GM12878 (cell line): ENCODE data around the gene LMAN1L. TPM values are rescaled to one million over a fixed set of nuclear protein-coding genes. Genes with fewer than 3 reads are reported as not detected.

Source experiments
- ATAC-seq: fragments of 200-7000 bp; cut with Tn5 transposase; 3 replicates; pipeline ENCODE4 v1.9.1; 2020; ENCODE audit warnings: mild to moderate bottlenecking, moderate library complexity
- BruUV-seq: library from RNA; stranded (reverse); fragments of 400-500 nt; replicated peaks from 2 replicates; lab custom pipeline; 2021; lab: Mats Ljungman, UMichigan
- CTCF ChIA-PET: fragments of 300-600 bp; sonication (Branson Sonifier 250); formaldehyde crosslinking; extraction: SDS; loops from one replicate; lab custom pipeline; 2021; ENCODE audit warnings: inconsistent platforms; lab: Yijun Ruan, JAX
- POLR2A ChIA-PET: fragments of 350-600 bp; formaldehyde crosslinking; extraction: SDS; loops from one replicate; lab custom pipeline; 2021; ENCODE audit warnings: inconsistent platforms; lab: Charles Lee
- RAD21 ChIA-PET: fragments of 300-600 bp; sonication (Branson Sonifier 250); formaldehyde crosslinking; loops from one replicate; lab custom pipeline; 2023; ENCODE audit warnings: antibody characterized with exemption; ENCODE audit not compliant: unreplicated experiment; lab: Charles Lee
- SMC1A ChIA-PET: fragments of 300-600 bp; sonication (Branson Sonifier 250); formaldehyde crosslinking; loops from one replicate; lab custom pipeline; 2023; ENCODE audit not compliant: unreplicated experiment, uncharacterized antibody; lab: Charles Lee
- DNase-seq: peaks from one replicate; pipeline ENCODE4 v3.0.0-alpha.2; 2011; ENCODE audit warnings: low read depth, low spot score
- FAIRE-seq: peaks from 3 replicates; lab custom pipeline; 2011; peaks lifted over from hg19 to GRCh38; lab: Jason Lieb, UNC
- H2AFZ ChIP-seq: 2 replicates; pipeline ENCODE4 v1.6.0; 2011; ENCODE audit warnings: low read depth, low read length, control low read depth; ENCODE audit not compliant: control insufficient read depth
- H3K27ac ChIP-seq: 2 replicates; pipeline ENCODE4 v1.5.1; 2011; ENCODE audit warnings: control low read depth; ENCODE audit not compliant: control insufficient read depth, insufficient read depth
- H3K27me3 ChIP-seq, 2 experiments: replicated peaks in 1 of 2; 2 replicates each; pipeline versions ENCODE4 v1.6.0 to v1.6.1; 2011; ENCODE audit warnings: low read length in 1 of 2; ENCODE audit not compliant: control insufficient read depth in 2 of 2, insufficient read depth in 2 of 2
- H3K36me3 ChIP-seq, 2 experiments: 2 replicates each; pipeline ENCODE4 v1.5.1; 2011; ENCODE audit warnings: low read length in 1 of 2; ENCODE audit not compliant: control insufficient read depth in 2 of 2, insufficient read depth in 2 of 2
- H3K4me1 ChIP-seq: 2 replicates; pipeline ENCODE4 v1.6.1; 2011; ENCODE audit warnings: mild to moderate bottlenecking, low read length, moderate library complexity, mixed read lengths; ENCODE audit not compliant: control insufficient read depth, insufficient read depth
- H3K4me2 ChIP-seq: 2 replicates; pipeline ENCODE4 v1.6.0; 2011; ENCODE audit warnings: control low read depth; ENCODE audit not compliant: control insufficient read depth, insufficient read depth
- H3K4me3 ChIP-seq: fragments of 200-600 bp; sonication (generic); 2 replicates; pipeline ENCODE4 v1.5.1; 2016
- H3K79me2 ChIP-seq: 2 replicates; pipeline ENCODE4 v1.6.0; 2011; ENCODE audit warnings: low read length; ENCODE audit not compliant: control insufficient read depth, insufficient read depth
- H3K9ac ChIP-seq: 2 replicates; pipeline ENCODE4 v1.8.0; 2011; ENCODE audit warnings: low read length, control low read depth, mixed read lengths; ENCODE audit not compliant: control insufficient read depth, insufficient read depth
- H3K9me3 ChIP-seq: replicated peaks from 3 replicates; pipeline ENCODE4 v1.5.1; 2011; ENCODE audit warnings: mild to moderate bottlenecking, low read length; ENCODE audit not compliant: control insufficient read depth, insufficient read depth
- H4K20me1 ChIP-seq: 2 replicates; pipeline ENCODE4 v1.6.0; 2011; ENCODE audit not compliant: control insufficient read depth, insufficient read depth
- BCL11A ChIP-seq: IDR thresholded peaks from 2 replicates; pipeline ENCODE4 v1.6.1; 2011; ENCODE audit warnings: low read depth, low read length
- ETV6 ChIP-seq, 2 experiments: fragments of 450-650 bp in 1 of 2; IDR thresholded peaks in 1 of 2; conservative IDR thresholded peaks in 1 of 2; 2 replicates each; pipeline ENCODE4 v1.6.1; 2014; ENCODE audit warnings: antibody characterized with exemption in 1 of 2, borderline replicate concordance in 1 of 2, low read depth in 1 of 2, mild to moderate bottlenecking in 1 of 2, moderate library complexity in 1 of 2
- NR2C1 ChIP-seq: fragments of 450-650 bp; IDR thresholded peaks from 2 replicates; pipeline ENCODE4 v1.6.1; 2017; ENCODE audit warnings: antibody characterized with exemption, mild to moderate bottlenecking, moderate library complexity
- NR2F1 ChIP-seq: fragments of 450-650 bp; conservative IDR thresholded peaks from 2 replicates; pipeline ENCODE4 v1.6.1; 2017; ENCODE audit warnings: mild to moderate bottlenecking
- POLR2AphosphoS5 ChIP-seq: IDR thresholded peaks from 2 replicates; pipeline ENCODE4 v1.6.1; 2011; ENCODE audit warnings: mild to moderate bottlenecking, low read length, inconsistent platforms
- SREBF2 ChIP-seq: IDR thresholded peaks from 2 replicates; pipeline ENCODE4 v1.6.1; 2012; ENCODE audit warnings: mild to moderate bottlenecking, low read length
- SUPT20H ChIP-seq: IDR thresholded peaks from 2 replicates; pipeline ENCODE4 v1.6.1; 2011; ENCODE audit warnings: low read depth, mild to moderate bottlenecking, low read length, moderate library complexity, borderline replicate concordance; ENCODE audit not compliant: control insufficient read depth
- WGBS: methylation state at CpG from one replicate; pipeline ENCODE4 v1.1.6; 2016; ENCODE audit warnings: low lambda C conversion rate; ENCODE audit not compliant: insufficient replicate concordance, insufficient coverage; ENCODE audit errors: missing lambda C conversion rate; 5-methylcytosine and 5-hydroxymethylcytosine counted together
- in situ Hi-C: fragments of 300-500 bp; cut with MboI; formaldehyde crosslinking; loops from 9 replicates; pipeline ENCODE4 v1.14.3; 2018; ENCODE audit warnings: mixed read lengths
- intact Hi-C: fragments of 100-400 bp; cut with micrococcal nuclease; formaldehyde crosslinking; loops from one replicate; pipeline ENCODE4 v1.14.2; 2022; ENCODE audit not compliant: unreplicated experiment
- polyA plus RNA-seq, 11 experiments: library from polyadenylated mRNA; depleted of rRNA in 4 of 11; unstranded in 6 of 11; stranded (reverse) in 5 of 11; fragments of >200 nt; fragmentation: Nextera tagmentation in 4 of 11; fragmentation: Illumina TruSeq in 1 of 11; extraction: Ambion mirVana in 4 of 11; extraction: Trizol in 1 of 11; gene quantifications; 1 replicate in 1 of 11; 2 replicates in 10 of 11; pipeline versions ENCODE4 v1.2.1 to v1.2.3, GENCODE V29; 2011 to 2016; ENCODE audit warnings: inconsistent platforms in 2 of 11, missing spikeins in 2 of 11, low read depth in 1 of 11
- total RNA-seq, 4 experiments: library from RNA; depleted of rRNA in 3 of 4; stranded (reverse); fragments of >200 nt in 3 of 4; fragmentation: Illumina TruSeq in 1 of 4; extraction: Trizol in 1 of 4; gene quantifications; 2 replicates each; pipeline versions ENCODE4 v1.2.1 to v1.2.3, GENCODE V29; 2013 to 2021
- TF ChIP-seq, protein P1 (sequence below): IDR thresholded peaks from 2 replicates; pipeline ENCODE4 v1.6.1; 2011; ENCODE audit warnings: low read depth, mild to moderate bottlenecking, low read length, moderate library complexity, borderline replicate concordance; ENCODE audit errors: extremely low read depth

Gene LMAN1L
- total and polyA plus RNA-seq, 10 of the 15 experiments (the other 5 are each of a cell fraction or from before 2014, with no cell fraction given), result not detected

DNA sequence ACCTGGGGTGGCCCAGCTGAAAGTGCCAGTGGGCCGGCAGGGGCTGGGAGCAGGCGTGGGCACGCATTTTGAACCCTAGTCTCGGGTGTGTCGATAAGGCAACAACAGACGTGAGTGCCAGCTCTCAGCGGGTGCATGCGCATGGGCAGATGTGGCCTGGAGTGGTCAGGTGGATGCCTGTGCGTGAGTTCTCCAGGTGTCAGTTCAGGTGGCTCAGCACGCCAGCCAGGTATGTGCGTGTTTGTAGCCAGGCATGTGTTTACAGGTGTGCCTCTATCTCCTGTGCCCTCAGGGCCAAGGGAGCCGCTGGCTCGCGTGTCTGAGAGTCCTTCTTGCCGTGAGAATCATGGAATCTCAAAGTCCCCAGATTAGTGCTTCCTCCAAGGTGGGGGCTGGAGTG, 49.2 kb upstream of the LMAN1L start:
- WGBS, result 56% methylated on average over 15 of the region's 15 CpGs

More for the DNA sequence above, 49.2 kb upstream of the LMAN1L start:
- no peaks in the 10 kb centered on the region for H3K9me3 ChIP-seq
- H3K4me2 ChIP-seq, result no peak overlapping the region
- SMC1A ChIA-PET, result no interaction called here
- no peak for DNase-seq
- TF ChIP-seq NR2C1 (no peak), BCL11A (no peak), SREBF2 (no peak), POLR2AphosphoS5 (no peak), ETV6 (conservative IDR thresholded peaks at IDR 0.05 in 1 of 2, IDR thresholded peaks at IDR 0.05 in 1 of 2; ENCODE audit: borderline replicate concordance in 1 of 2, low read depth in 1 of 2) (no peak), SUPT20H (no peak), NR2F1 (no peak)
- TF ChIP-seq, protein P1, sequence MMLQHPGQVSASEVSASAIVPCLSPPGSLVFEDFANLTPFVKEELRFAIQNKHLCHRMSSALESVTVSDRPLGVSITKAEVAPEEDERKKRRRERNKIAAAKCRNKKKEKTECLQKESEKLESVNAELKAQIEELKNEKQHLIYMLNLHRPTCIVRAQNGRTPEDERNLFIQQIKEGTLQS, result no peak
- no peak overlapping the region for H3K4me3 ChIP-seq
- ATAC-seq, result no peak
- POLR2A ChIA-PET, result no interaction called here
- H3K4me1 ChIP-seq, result 0 out of 2 replicates have a peak, but pooled peaks cover 3% of the 10 kb centered on the region
- no peak overlapping the region for H2AFZ ChIP-seq
- RAD21 ChIA-PET, result interaction anchor here (0.5 to 1.4 kb wide), 3 partner anchors 7 to 171 kb away, joined by 3 to 4 read pairs (median 3); no protein-coding TSS in a partner anchor
- no TSS peak for BruUV-seq
- intact Hi-C loops (no loop called here), in situ Hi-C loops (no loop called here)
- no peaks in the 10 kb centered on the region for H3K27me3 ChIP-seq
- no peaks in the 10 kb centered on the region for H4K20me1 ChIP-seq
- CTCF ChIA-PET, result interaction anchor here (1.1 to 11.8 kb wide), 4 partner anchors 30 to 187 kb away, joined by 3 to 380 read pairs (median 4); no protein-coding TSS in a partner anchor
- no peaks in the 10 kb centered on the region for H3K79me2 ChIP-seq
- FAIRE-seq, result no peak
- no peak overlapping the region for H3K27ac ChIP-seq
- H3K9ac ChIP-seq, result no peak overlapping the region
- H3K36me3 ChIP-seq, result no peaks in the 10 kb centered on the region
